HEK293 (cell line): ENCODE results near the gene TGDS.

Source experiments
- CTCF ChIP-seq: fragments of 450-650 bp; formaldehyde crosslinking; IDR thresholded peaks from 2 replicates; pipeline ENCODE4 v1.5.1; 2016; ENCODE audit warnings: missing biosample characterization, missing genetic modification characterization
- ZNF280C ChIP-seq: fragments of 450-650 bp; formaldehyde crosslinking; IDR thresholded peaks from 2 replicates; pipeline ENCODE4 v1.5.1; 2016; ENCODE audit warnings: missing biosample characterization, missing genetic modification characterization

DNA sequence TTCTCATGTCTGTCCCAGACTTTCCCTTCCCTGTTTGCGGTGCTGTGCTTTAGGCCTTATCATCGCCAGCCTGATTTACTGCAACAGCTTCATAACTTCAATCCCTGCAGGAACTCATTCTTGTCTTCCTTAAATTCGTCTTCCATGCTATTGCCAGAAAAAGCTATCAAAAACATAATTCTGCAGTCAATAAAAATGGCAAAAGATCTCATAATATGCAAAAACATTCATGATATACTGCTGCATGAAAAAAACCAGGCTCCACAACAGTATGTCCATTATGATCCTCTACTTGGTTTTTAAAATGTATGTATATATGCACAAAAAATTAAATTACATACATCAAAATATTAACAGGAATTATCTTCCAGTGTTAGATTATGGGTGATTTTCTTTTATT is 28.4 kb downstream of the TGDS start:
- TF ChIP-seq CTCF (no peak), ZNF280C (tag by site-specific recombination) (no peak)
